Progenitor cell of endocrine pancreas (in vitro differentiated cells): ENCODE measurements around the gene SIX2. TPM values are rescaled to one million over a fixed set of nuclear protein-coding genes. Genes with fewer than 3 reads are reported as not detected.

Source experiments
- DNase-seq: peaks from one replicate; pipeline ENCODE4 v3.0.0; 2021; ENCODE audit warnings: low spot score; ENCODE audit not compliant: unreplicated experiment
- H3K27ac Mint-ChIP-seq: 2 replicates; pipeline ENCODE4 v1.8.0; 2021; ENCODE audit warnings: mild to moderate bottlenecking, moderate library complexity, mixed read lengths
- H3K27me3 Mint-ChIP-seq: 2 replicates; pipeline ENCODE4 v1.8.0; 2021; ENCODE audit warnings: mixed read lengths
- H3K36me3 Mint-ChIP-seq: 2 replicates; pipeline ENCODE4 v1.8.0; 2022; ENCODE audit warnings: mixed read lengths; ENCODE audit not compliant: insufficient read depth
- H3K4me1 Mint-ChIP-seq: 2 replicates; pipeline ENCODE4 v1.8.0; 2021; ENCODE audit warnings: low read depth, mixed read lengths
- H3K4me3 Mint-ChIP-seq: 2 replicates; pipeline ENCODE4 v1.8.0; 2021; ENCODE audit warnings: low read depth, mild to moderate bottlenecking, moderate library complexity, mixed read lengths
- H3K9me3 Mint-ChIP-seq: 2 replicates; pipeline ENCODE4 v1.8.0; 2021; ENCODE audit warnings: low read depth, mixed read lengths
- CTCF ChIP-seq: fragments of 200-600 bp; sonication (generic); IDR thresholded peaks from one replicate; pipeline ENCODE4 v1.5.0; 2021; ENCODE audit warnings: antibody characterized with exemption, mild to moderate bottlenecking; ENCODE audit not compliant: unreplicated experiment
- total RNA-seq: library from RNA; stranded (reverse); gene quantifications from 2 replicates; pipeline ENCODE4 v1.2.1, GENCODE V29; 2021

The SIX2 gene
- total RNA-seq, 1 donor from 2014 or later: 4.0 TPM

- Mint-ChIP-seq H3K27me3 (peaks cover 94% of the 10 kb centered on the region), H3K4me3 (peak overlapping the region; percentile 62), H3K9me3 (no peaks in the 10 kb centered on the region), H3K36me3 (peaks cover 1% of the 10 kb centered on the region), H3K27ac (no peak overlapping the region), H3K4me1 (peaks cover 13% of the 10 kb centered on the region)
- TF ChIP-seq CTCF: no peak
- no peak for DNase-seq
These were observed 8.1 kb downstream of the SIX2 start for GRCh38 chr2:45000921-45001868.

- Mint-ChIP-seq H3K27me3 (peaks cover 93% of the 10 kb centered on the region), H3K27ac (no peak overlapping the region), H3K9me3 (no peaks in the 10 kb centered on the region), H3K4me3 (peak overlapping the region; percentile 62), H3K4me1 (peaks cover 10% of the 10 kb centered on the region), H3K36me3 (no peaks in the 10 kb centered on the region)
- no peak for DNase-seq
- peak; percentile 21 for TF ChIP-seq CTCF
These were observed 8.8 kb downstream of the SIX2 start for GRCh38 chr2:45000341-45000901.

- Mint-ChIP-seq H3K4me1 (peaks cover 8% of the 10 kb centered on the region), H3K36me3 (no peaks in the 10 kb centered on the region), H3K27me3 (peaks cover 92% of the 10 kb centered on the region), H3K9me3 (no peaks in the 10 kb centered on the region), H3K4me3 (no peak overlapping the region), H3K27ac (no peak overlapping the region)
- DNase-seq: no peak
- no peak for TF ChIP-seq CTCF
These were observed 9.7 kb downstream of the SIX2 start for GRCh38 chr2:44999540-44999939.

- Mint-ChIP-seq H3K4me1 (peaks cover 1% of the 10 kb centered on the region), H3K27me3 (peaks cover 92% of the 10 kb centered on the region), H3K27ac (no peak overlapping the region), H3K9me3 (no peaks in the 10 kb centered on the region), H3K36me3 (no peaks in the 10 kb centered on the region), H3K4me3 (no peak overlapping the region)
- TF ChIP-seq CTCF: no peak
- no peak for DNase-seq
These were observed 11.3 kb downstream of the SIX2 start for GRCh38 chr2:44997963-44998362.

- Mint-ChIP-seq H3K27me3 (peaks cover 82% of the 10 kb centered on the region), H3K4me3 (no peak overlapping the region), H3K27ac (no peak overlapping the region), H3K9me3 (peaks cover 5% of the 10 kb centered on the region), H3K36me3 (no peaks in the 10 kb centered on the region), H3K4me1 (peaks cover 1% of the 10 kb centered on the region)
- DNase-seq: no peak
- TF ChIP-seq CTCF: no peak
These were observed 12.9 kb downstream of the SIX2 start for GRCh38 chr2:44996356-44996755.
